GM18867 (cell line): ENCODE results near the gene NCAPD3.
"Not testable (repeated sequence)": the region's sequence is repeated elsewhere in the genome, so short reads cannot be mapped to it uniquely, and the experiment has no call there.

Experiments used
- ATAC-seq: cut with Tn5 transposase; IDR thresholded peaks from one replicate; pipeline ENCODE4 v1.9.1; 2021; ENCODE audit warnings: mild to moderate bottlenecking, moderate library complexity; ENCODE audit not compliant: unreplicated experiment

Gene NCAPD3

DNA sequence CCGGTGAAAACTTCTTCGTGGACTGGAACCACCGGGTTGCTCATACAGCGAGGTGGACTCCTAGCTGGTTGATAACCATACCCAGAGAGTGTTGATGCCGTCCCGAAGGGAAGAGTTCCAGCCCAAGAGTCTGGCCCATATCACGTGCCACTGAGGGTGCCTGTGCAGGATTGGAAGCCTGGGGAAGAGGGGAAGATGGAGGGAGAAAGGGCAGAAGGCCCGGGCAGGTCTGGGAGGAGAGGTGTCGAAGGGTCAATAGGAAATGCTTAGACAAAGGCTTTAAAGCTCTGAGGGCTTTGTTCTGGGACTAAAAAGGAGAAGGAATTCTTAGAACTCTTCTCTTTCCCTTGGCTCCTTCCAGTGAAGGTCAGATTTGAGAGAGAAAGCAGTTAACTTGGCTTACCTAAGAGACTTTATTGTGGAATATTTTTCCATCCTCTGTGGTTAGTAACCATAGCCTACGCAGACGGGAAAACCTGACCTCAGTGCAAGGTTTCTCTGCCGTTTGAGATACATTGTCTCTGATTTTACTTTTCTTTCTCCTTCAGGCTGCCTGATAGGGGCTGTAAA is 84.4 kb downstream of the NCAPD3 start:
- no peak for ATAC-seq

DNA sequence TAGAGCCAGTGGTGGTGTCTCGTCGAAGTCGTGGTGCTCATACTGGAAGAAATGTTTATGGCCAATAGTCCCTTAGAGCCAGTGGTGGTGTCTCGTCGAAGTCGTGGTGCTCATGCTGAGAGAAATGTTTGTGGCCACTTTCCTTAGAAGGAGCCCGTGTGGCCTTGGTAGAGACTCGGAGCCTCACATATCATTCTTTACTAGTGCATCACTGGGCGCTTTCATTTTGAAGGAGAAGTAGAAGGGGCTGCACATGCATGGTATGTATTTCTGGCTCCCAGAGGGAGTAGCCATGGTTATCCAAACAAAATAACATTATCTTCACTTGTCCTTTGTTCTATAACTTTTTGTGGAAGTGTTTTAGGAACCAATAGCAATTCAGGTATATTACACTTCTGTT is 85.4 kb downstream of the NCAPD3 start:
- no peak for ATAC-seq

DNA sequence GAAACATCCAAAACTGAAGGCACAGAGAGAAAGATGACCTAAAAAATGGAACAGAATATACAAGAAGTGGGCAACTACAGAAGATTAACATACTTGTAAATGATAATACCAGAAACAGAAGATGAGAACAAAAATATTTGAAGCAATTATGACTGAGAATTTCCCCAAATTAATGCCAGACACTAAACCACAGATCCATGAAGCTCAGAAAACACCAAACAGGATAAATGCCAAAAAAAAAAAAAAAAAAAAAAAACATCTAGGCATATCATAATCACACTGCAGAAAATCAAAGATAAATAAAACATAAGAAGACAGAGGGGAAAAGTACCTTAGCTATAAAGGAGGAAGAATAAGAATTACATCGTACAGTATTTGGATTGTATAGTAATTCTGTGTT is 89.6 kb downstream of the NCAPD3 start:
- ATAC-seq, result no peak

DNA sequence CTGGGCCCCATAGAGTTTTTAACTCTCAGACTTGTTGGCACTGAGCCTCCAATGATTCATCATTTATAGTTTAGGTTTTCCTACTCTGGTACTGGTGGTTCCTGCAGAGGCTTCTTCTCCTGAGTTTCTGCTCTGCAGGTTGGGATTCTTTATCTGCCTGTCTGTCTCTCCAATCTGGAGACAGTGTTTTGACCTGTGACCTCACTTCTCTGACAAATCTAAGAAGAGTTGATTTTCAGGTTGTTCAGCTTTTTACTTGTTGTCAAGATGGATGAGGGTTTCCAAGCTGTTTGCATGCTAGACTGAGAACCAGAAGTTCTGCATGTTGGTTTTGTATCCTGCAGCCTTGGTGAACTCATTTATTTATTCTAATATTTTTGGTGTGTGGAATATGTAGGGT is 91.0 kb downstream of the NCAPD3 start:
- ATAC-seq, result no peak

DNA sequence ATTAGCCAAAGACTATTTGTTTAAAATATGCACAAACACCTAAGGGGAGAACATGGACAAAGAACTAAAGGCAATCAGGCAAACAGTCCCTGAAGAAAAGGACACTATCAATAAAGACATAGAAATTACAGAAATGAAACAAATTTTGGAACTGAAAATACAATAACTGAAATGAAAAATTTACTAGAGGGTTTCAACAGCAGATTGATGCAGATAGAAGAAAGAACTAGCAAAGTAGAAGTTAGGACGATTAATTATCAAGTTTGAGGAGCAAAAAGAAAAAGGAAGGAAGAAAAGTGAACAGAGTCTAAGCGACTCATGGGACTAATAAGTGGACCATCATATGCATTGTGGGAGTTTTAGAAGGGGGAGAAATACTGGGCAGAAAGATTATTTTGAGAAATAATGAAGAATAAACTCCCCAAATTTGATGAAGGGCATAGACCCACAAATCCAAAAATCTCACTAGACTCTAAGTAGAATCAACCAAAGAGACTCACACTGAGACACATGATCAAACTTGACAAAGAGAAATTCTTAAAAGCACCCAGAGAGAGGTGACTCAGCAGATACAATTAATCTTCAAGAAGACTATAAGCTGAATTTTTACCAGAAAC is 92.0 kb downstream of the NCAPD3 start:
- no peak for ATAC-seq

DNA sequence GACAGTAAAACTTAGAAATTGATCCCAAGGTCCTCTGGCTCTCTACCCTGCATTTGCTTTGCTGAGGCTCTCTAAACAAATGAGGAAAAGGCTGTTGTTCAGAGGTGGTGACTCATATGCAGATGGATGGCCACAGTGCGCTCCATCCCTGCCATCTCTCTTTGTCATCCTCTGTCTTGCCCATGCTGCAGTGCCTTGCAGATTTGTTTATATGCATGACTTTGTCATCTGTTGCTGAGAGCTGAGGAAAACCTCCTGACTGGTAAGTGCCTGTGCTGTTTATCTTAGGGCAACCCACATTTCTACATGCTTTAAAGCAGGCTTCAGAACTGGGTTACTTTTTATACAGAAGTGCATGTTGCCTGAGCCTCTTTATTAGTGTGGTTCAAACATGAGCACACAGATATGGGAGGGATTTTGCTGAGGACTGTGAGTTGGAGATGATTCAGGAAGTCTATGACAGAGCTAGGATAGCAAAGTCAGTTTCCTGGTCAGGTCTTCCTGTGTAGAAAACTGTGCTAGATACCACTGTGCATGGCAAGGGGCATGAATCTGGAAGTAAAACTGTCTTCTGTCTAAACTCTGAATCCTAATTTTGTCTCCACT is 97.4 kb downstream of the NCAPD3 start:
- no peak for ATAC-seq

DNA sequence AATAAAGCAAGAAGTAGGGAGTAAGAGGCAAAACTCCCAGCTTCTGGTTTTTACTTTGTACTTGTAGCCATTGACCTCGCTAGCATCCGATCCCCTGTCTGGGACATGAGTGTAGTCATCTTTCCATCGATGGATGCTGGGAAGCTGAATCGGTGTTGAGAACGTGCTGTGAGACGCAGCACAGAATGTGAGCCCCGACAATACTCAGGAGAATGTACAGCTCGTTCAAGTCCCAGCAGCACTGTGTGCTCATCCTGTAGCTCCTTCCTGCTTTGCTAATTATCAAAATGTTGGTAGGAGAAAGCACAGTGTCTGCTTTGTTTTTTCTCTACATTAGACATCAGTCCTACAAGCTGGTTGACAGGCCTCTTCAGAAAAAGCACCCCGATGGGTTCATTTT is 98.3 kb downstream of the NCAPD3 start:
- no peak for ATAC-seq

DNA sequence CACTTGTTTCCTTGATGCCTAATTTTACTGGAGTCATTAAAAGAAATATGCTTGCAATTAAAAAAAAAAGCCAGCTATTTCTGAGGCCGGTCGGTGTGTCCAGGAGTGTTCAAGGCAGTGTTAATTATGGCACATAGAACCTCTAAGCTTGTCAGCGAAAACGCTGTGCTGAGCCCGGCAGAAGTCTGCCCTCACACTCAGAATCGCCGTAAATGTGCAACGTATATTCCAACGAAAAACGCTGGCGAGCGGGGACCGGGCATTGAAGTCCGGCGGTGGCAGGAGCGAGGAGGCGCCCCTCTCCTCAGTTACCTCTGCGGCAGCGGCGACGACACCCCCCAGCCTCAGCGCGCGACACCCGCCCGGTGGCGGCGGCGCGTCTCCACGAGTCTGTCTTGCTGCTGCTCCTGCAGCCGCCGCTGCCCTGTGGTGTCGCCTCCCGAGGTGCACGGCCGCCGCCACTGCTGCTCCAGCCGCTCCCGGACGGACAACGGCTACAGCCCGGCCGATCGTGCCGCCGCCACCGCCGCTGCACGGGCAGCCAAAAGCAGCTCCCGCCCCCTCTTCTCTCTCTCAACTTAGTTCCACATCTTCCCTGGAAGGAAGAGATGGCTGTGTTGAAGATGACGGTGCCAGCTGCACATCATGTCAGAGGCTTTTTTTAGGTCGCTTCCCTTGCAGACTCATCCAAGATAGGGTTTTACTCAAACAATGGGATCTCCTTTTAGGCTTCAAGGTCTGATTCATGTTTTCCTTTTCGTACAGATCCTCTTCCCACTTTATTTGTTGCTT is 98.9 kb downstream of the NCAPD3 start:
- no peak for ATAC-seq

DNA sequence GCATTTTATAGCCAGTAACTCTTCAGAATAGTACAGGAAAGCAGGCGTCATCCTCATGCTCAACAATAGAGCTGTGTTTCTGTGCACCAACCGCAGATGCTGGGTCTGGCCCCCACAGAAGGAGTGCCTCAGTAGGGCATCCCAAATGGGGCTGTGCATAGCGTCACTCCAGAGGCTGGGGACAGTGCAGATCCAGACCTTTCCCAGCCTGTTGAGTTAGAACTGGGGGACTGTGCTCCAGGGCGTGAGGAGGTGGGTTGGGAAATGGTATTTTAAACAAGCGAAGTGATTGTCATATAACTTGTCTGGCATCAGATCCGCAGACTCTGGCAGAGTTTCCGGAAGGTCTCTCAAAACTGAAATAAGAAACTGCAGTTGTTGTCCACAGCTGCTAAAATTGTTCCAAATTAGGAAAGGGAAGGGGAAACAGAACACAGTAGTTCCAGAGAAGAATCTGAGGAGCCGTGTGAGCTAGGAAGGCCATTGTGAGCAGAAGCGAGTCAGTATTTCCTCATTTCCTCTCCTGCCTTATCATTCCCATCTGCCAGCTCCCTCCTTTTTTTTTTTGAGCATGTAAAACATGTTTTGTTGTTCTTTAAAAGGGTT is 102.7 kb downstream of the NCAPD3 start:
- no peak for ATAC-seq

DNA sequence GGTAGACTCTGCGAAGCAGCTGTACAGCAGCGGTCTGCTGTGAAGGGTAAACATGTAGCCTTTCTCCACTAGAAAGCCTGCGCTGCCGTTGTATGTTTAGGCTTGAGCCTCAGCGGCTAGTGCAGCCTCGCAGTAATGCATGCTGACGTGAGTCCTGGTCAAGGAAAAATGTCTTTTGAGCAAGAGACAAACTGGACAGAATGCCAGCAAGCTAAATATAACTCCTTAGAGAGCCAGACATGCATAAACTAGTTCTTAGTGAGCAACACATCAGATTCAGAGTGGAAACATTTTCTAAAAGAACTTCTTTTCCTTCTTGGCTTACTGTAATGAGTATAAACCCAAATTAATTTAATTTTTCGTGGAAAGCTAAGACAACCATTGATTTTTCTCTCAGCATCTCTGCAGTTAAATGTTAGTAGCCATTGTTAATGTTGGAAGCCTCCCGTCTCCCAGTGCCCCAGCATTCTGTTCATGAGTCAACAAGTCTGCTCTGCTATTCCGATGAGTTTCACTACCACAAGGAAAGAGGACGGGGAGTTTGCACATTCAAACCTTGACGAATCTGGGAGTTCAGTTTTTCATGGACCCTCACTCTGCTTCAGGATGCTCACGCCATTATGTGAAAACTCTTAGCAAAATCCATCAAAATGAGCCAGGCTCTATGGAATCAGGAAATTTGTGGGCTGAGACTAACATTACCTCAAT is 103.5 kb downstream of the NCAPD3 start:
- no peak for ATAC-seq

DNA sequence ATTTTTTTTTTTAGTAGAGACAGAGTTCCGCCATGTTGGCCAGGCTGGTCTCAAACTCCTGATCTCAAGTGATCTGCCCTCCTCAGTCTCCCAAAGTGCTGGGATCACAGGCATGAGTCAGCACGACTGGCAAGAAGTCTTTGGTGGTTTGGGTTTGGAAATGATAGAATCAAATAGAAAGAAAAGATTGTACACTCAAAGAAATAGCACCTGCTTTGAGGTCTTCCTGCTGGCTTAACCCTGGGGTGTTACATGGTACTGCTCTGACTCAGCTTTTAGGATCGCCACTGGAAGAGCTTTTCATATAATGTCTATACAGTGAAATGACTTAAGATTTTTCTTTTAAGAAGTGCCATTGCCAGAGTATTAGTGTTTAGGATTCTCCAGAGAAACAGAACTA is 104.7 kb downstream of the NCAPD3 start:
- ATAC-seq, result no peak

DNA sequence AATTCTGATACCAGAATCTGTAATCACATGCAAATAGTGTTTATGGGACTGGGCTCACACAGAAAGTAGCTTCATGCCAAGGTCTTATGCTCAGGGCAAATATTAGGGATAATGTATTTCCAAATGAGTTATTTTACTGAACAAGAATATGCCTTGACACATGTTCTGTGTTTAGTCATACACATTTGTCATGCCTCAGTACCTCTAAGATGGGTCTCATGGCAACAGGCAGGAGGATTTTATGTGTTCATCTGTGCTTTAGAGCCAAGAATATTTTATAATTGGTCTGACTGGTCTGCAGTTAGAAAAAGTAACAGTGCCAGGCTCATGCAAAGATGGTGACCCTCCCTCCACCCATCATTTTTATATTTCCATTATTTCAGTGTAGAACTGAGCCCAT is 105.8 kb downstream of the NCAPD3 start:
- no peak for ATAC-seq

DNA sequence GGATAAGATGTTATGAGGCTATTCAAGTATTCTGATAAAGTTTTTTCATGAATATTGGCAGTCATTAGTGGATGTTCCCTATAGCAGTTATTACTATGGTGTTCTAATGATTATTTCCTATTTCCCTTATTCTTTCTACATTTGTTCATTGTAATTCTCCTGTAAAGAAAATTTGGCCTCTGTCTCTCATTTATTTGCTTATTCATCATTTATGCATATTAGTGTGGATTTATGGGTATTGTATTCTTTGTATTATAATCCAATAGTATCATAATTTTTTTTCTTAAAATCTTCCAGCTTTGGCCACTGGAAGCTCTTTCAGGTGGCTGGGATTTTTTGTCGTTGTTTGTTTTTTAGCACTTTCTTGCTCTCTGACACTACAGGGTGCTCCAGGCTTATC is 107.6 kb downstream of the NCAPD3 start:
- no peak for ATAC-seq

DNA sequence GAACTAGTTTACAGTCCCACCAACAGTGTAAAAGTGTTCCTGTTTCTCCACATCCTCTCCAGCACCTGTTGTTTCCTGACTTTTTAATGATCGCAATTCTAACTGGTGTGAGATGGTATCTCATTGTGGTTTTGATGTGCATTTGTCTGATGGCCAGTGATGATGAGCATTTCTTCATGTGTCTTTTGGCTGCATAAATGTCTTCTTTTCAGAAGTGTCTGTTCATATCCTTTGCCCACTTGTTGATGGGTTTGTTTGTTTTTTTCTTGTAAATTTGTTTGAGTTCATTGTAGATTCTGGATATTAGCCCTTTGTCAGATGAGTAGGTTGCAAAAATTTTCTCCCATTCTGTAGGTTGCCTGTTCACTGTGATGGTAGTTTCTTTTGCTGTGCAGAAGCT is 110.0 kb downstream of the NCAPD3 start:
- ATAC-seq, result not testable (repeated sequence)

DNA sequence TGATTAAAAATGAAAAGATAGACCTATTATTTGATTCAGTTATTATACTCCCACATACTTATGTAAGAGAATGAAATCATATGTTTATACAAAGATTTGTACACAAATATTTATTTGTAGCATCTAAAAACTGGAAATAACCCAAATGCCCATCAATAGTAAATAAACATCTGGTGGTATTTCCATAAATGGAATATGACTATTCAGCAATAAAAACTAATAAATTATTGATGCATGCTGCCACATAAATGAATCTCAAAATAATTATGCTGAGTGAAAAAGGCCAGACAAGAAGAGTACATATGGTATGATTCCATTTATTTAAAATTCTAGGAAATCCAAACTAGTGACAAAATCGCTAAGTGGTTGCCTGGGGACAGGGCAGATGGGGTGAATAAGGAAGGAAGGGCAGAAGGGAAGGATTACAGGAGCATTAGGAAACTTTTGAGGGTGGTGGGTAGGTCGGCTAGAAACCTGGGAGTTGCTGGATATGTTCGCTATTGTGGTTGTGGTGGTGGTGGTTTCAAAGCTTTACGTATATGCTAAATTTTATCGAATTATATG is 113.4 kb downstream of the NCAPD3 start:
- ATAC-seq, result no peak
